Ovary (tissue), 9 donors: Measurements from ENCODE around the gene CHRND. TPM values are rescaled to one million over a fixed set of nuclear protein-coding genes. Genes with fewer than 3 reads are reported as not detected.
A peak's percentile ranks its signal among the peaks of the same experiment; 100 is the strongest.

Source experiments
- DNase-seq, 5 donors: peaks; one replicate each; pipeline ENCODE4 v3.0.0-alpha.2; 2019 to 2020
- H3K27ac ChIP-seq, 2 donors: fragments of 200-600 bp; one replicate each; pipeline versions ENCODE4 v1.5.1 to v1.8.0; 2019 to 2022
- H3K27me3 ChIP-seq: fragments of 200-600 bp; one replicate; pipeline ENCODE4 v1.8.0; 2022
- H3K36me3 ChIP-seq: fragments of 200-600 bp; sonication (generic); one replicate; pipeline ENCODE4 v1.5.1; 2019
- H3K4me1 ChIP-seq: one replicate; pipeline ENCODE4 v1.8.1; 2013; ENCODE audit warnings: mild to moderate bottlenecking, moderate library complexity; ENCODE audit not compliant: insufficient read depth
- H3K4me3 ChIP-seq: fragments of 200-600 bp; sonication (generic); one replicate; pipeline ENCODE4 v1.5.1; 2017
- H3K9me3 ChIP-seq, 2 donors: fragments of 200-600 bp in 1 of 2; sonication (generic) in 1 of 2; one replicate each; pipeline versions ENCODE4 v1.5.1 to v1.8.1; 2013 to 2019; ENCODE audit warnings: mild to moderate bottlenecking in 1 of 2, moderate library complexity in 1 of 2
- EP300 ChIP-seq: sonication (generic); formaldehyde crosslinking; IDR thresholded peaks from one replicate; pipeline ENCODE4 v1.6.1; 2017; ENCODE audit warnings: antibody characterized with exemption
- POLR2A ChIP-seq: fragments of 450-650 bp; IDR thresholded peaks from one replicate; pipeline ENCODE4 v1.6.1; 2017; ENCODE audit warnings: antibody characterized with exemption, mild to moderate bottlenecking, moderate library complexity
- WGBS, 3 donors: extraction: QIAGEN DNeasy Blood & Tissue Kit in 1 of 3; methylation state at CpG; one replicate each; pipeline versions ENCODE4 v1.1.5 to v1.1.7; 2013 to 2017; 5-methylcytosine and 5-hydroxymethylcytosine counted together
- intact Hi-C, 4 donors: fragments of 100-400 bp; cut with DNase I; formaldehyde crosslinking; loops; one replicate each; pipeline versions ENCODE4 v1.11.0 to v1.15.1; 2022 to 2023
- polyA plus RNA-seq, 2 donors: library from polyadenylated mRNA; stranded (reverse); fragments of 200-250 nt in 1 of 2; fragments of 350-450 nt in 1 of 2; fragmentation: Illumina TruSeq in 1 of 2; extraction: RNeasy Lipid Tissue Mini Kit (QIAGEN cat#74804) in 1 of 2; gene quantifications; one replicate each; pipeline ENCODE4 v1.2.3, GENCODE V29; 2013 to 2014
- total RNA-seq, 7 donors: library from RNA; depleted of rRNA in 2 of 7; stranded (reverse); fragments of >200 nt in 2 of 7; fragmentation: NEBNext Ultra II Directional in 3 of 7; extraction: Animal tissue kit (Norgen Biotek cat#: 25700) in 3 of 7; gene quantifications; one replicate each; pipeline versions ENCODE4 v1.1.0 to v1.2.4, GENCODE V29; 2016 to 2023
- TF ChIP-seq, protein P1 (sequence below), 3 donors: fragments of 450-650 bp in 2 of 3; fragments of 200-600 bp in 1 of 3; IDR thresholded peaks; one replicate each; pipeline versions ENCODE4 v1.5.1 to v1.8.0; 2016 to 2022; ENCODE audit warnings: antibody characterized with exemption in 3 of 3, mild to moderate bottlenecking in 1 of 3
- donor health status: DM: no; HTN: no; CAD: no; lungs with moderate emphysema.
- donor health status: DM: no; HTN: no; CAD: no.
- donor health status: Bipolar disorder and iron deficiency.
- donor health status: DM: yes; HTN: yes; CAD: no.
- donor health status: DM: no; HTN: no; CAD: no.
- donor health status: DM: yes; HTN: yes; CAD: no.

Gene CHRND
- total and polyA plus RNA-seq, 9 donors: 0.28 to 0.40 TPM; not detected in 7

DNA sequence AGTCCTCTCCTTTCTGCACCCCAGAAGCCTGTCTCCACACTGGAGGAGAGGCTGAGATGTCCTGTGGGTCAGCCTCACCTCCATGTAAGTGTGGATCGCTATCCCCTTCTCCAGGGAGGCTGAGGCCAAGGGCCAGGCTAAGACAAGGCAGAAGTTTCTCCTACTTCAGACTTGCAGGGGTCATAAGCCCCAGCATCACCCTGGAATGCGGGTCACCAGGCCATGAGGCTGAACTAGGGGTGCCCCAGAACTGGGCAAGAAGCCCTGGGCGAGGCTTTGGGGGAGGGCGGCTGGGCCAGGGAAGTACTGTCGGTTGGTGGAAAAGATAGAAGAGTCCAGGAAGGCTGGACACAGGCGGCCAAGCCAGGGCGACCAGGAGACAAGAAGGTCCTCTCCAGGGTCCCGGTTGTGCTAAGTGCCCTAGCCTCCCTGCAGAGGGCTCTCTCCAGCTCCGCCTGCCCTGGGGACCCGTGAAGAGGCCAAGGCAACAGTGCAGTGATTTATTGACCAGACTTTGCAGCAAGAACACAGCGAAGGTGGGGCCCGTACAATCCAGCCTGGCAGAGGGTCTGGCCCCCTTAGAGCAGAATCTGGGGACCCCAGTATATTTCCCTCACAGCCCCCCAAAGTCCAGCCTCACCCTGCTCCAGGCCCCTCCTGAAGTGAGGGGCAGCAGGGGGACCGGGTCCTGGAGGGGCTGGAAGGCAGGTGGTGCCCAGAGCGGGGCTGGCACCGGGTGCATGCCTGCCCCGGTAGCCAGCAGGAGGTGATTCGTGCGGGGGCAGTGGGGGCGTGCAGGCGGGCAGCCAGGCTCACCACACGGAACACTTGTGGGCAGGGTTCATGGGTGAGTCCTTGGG lies 46.4 kb upstream of the CHRND start:
- intact Hi-C loops: no loop called here
- peak; percentile 2 to 29 (median 27) for DNase-seq
- TF ChIP-seq EP300 (no peak), POLR2A (no peak)
- TF ChIP-seq, protein P1, sequence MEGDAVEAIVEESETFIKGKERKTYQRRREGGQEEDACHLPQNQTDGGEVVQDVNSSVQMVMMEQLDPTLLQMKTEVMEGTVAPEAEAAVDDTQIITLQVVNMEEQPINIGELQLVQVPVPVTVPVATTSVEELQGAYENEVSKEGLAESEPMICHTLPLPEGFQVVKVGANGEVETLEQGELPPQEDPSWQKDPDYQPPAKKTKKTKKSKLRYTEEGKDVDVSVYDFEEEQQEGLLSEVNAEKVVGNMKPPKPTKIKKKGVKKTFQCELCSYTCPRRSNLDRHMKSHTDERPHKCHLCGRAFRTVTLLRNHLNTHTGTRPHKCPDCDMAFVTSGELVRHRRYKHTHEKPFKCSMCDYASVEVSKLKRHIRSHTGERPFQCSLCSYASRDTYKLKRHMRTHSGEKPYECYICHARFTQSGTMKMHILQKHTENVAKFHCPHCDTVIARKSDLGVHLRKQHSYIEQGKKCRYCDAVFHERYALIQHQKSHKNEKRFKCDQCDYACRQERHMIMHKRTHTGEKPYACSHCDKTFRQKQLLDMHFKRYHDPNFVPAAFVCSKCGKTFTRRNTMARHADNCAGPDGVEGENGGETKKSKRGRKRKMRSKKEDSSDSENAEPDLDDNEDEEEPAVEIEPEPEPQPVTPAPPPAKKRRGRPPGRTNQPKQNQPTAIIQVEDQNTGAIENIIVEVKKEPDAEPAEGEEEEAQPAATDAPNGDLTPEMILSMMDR (IDR thresholded peaks at IDR 0.05): no peak
- no peak overlapping the region for H3K4me3 ChIP-seq
- no peaks in the 10 kb centered on the region for H3K9me3 ChIP-seq
- no peak overlapping the region for H3K27ac ChIP-seq
- no peaks in the 10 kb centered on the region for H3K4me1 ChIP-seq
- WGBS, 3 donors: 79 to 80% (median 79%) methylated on average over 21 of the region's 21 CpGs
- no peaks in the 10 kb centered on the region for H3K36me3 ChIP-seq
- H3K27me3 ChIP-seq: no peaks in the 10 kb centered on the region

DNA sequence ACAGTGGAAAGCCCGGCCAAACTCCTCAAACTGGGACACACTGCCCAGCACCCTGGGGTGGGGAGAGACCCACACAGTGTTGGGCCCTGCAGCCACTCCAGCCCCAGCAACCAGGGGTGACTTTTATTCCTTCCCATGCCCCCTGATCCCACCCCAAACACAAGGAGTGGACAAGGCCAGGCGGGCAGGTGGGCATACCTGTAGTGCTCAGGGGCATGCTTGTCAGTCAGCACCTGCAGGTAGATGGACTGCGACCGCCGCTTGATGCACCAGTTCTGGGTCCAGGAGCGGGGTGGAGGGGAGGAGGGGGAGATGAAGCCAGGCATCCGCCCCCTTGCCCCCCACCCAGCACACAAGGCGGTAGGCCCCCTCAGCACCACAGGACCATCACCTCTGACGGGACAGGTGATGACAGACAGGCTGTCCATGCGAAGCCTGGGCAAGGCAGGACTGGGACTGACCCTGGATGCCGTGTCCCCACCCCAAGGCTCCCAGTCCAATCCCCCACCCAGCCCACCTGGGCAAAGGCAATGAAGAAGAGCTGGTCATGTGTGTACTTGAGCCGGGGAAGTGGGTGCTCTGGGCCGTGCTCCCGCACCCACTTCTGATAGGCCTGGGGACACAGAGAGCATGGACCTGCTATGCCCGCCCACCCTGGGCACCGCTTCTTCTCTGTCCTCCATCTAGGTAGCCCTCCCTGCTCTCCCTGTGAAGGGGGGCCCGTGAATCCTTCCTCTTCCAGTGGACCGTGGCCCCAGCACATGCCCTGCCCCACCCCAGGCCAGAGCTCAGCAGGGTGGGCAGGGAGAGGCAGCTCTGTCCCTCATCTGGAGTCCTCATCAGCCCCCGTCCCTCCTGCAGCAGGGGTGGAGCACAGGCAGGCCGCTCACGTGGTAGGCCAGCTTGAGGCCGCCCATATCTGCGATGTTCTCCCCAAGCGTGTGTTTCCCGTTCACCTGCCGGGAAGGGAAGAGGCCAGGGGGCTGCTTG lies 45.5 kb upstream of the CHRND start:
- Histone ChIP-seq H3K9me3 (no peaks in the 10 kb centered on the region), H3K4me3 (no peak overlapping the region), H3K4me1 (no peaks in the 10 kb centered on the region), H3K36me3 (no peaks in the 10 kb centered on the region), H3K27me3 (no peaks in the 10 kb centered on the region), H3K27ac (no peak overlapping the region)
- DNase-seq: peak in 4 of 5 donors; percentile 16 to 32 (median 20)
- no peak for TF ChIP-seq EP300
- TF ChIP-seq, protein P1 (IDR thresholded peaks at IDR 0.05): no peak
- TF ChIP-seq POLR2A: no peak
- 90 to 93% (median 91%) methylated on average over 21 to 26 of the region's 26 CpGs for WGBS, 3 donors
- intact Hi-C loops: no loop called here

GRCh38 chr2:232481322-232482140 lies 44.4 kb upstream of the CHRND start:
- no peak overlapping the region for H3K4me3 ChIP-seq
- no peaks in the 10 kb centered on the region for H3K4me1 ChIP-seq
- H3K36me3 ChIP-seq: no peaks in the 10 kb centered on the region
- TF ChIP-seq POLR2A: no peak
- no peak for TF ChIP-seq EP300
- TF ChIP-seq, protein P1 (IDR thresholded peaks at IDR 0.05): no peak
- H3K9me3 ChIP-seq: no peaks in the 10 kb centered on the region
- intact Hi-C loops: no loop called here
- 93 to 95% (median 94%) methylated on average over 26 to 29 of the region's 29 CpGs for WGBS, 3 donors
- peak in 4 of 5 donors; percentile 6 to 24 (median 16) for DNase-seq
- H3K27me3 ChIP-seq: no peaks in the 10 kb centered on the region
- H3K27ac ChIP-seq: no peak overlapping the region
